SK-N-SH (cell line): ENCODE measurements around the gene C19orf18.

Experiments used
- ELF1 ChIP-seq: IDR thresholded peaks from 2 replicates; pipeline ENCODE4 v1.4.0; 2012
- EP300 ChIP-seq, 2 experiments: IDR thresholded peaks; 2 replicates each; pipeline versions ENCODE4 v1.4.0 to v1.6.1; 2012; ENCODE audit warnings: borderline replicate concordance in 1 of 2, low read depth in 1 of 2, low read length in 1 of 2
- MEF2A ChIP-seq: IDR thresholded peaks from 2 replicates; pipeline ENCODE4 v1.4.0; 2012; ENCODE audit warnings: low read depth, borderline replicate concordance
- NRF1 ChIP-seq: IDR thresholded peaks from 2 replicates; pipeline ENCODE4 v1.6.1; 2012; ENCODE audit warnings: low read depth, mild to moderate bottlenecking, low read length
- RAD21 ChIP-seq: IDR thresholded peaks from 2 replicates; pipeline ENCODE4 v1.6.1; 2012; ENCODE audit warnings: mild to moderate bottlenecking, low read length
- RCOR1 ChIP-seq: fragments of 150-350 bp; IDR thresholded peaks from 2 replicates; pipeline ENCODE4 v1.6.1; 2017; ENCODE audit warnings: antibody characterized with exemption, low read length
- RFX5 ChIP-seq: IDR thresholded peaks from 2 replicates; pipeline ENCODE4 v1.6.1; 2012; ENCODE audit warnings: mild to moderate bottlenecking, improper control_type of control experiment, low read length
- SIN3A ChIP-seq: IDR thresholded peaks from 2 replicates; pipeline ENCODE4 v1.6.1; 2012; ENCODE audit warnings: low read depth, mild to moderate bottlenecking, low read length, moderate library complexity, borderline replicate concordance
- SMC3 ChIP-seq: IDR thresholded peaks from 2 replicates; pipeline ENCODE4 v1.6.1; 2012; ENCODE audit warnings: low read depth, low read length, improper control_type of control experiment
- TAF1 ChIP-seq: IDR thresholded peaks from 2 replicates; pipeline ENCODE4 v1.6.1; 2012; ENCODE audit warnings: low read depth, mild to moderate bottlenecking, low read length, moderate library complexity, borderline replicate concordance
- TF ChIP-seq, protein P1 (sequence below): fragments of 200-600 bp; sonication (generic); IDR thresholded peaks from 2 replicates; pipeline ENCODE4 v1.6.1; 2017; ENCODE audit warnings: antibody characterized with exemption, mild to moderate bottlenecking, moderate library complexity
- TF ChIP-seq, protein P2 (sequence below): IDR thresholded peaks from 2 replicates; pipeline ENCODE4; 2012
- TF ChIP-seq, protein P3 (sequence below): IDR thresholded peaks from 2 replicates; pipeline ENCODE4 v1.6.1; 2012; ENCODE audit warnings: mild to moderate bottlenecking, low read depth, low read length, moderate library complexity
- TF ChIP-seq, protein P4 (sequence below): IDR thresholded peaks from 2 replicates; pipeline ENCODE4 v1.4.0; 2012; ENCODE audit warnings: low read depth

DNA sequence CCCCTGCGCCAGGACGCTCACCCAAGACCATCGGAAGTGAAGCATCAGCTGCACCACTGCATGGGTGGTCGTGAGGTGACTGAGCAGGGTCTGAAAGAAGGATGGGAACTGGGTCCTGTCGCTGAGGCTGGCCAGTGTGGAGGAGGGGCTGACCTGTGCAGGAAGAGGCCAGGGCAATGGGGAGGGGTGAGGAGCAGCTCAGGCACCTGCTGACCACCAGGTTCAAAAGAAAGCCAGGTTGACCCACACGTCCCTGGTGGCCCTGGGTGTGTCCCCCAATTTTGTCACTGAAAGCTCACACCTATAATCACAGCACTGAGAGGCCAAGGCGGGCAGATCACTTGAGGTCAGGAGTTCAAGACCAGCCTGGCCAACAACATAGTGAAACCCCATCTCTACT is 45.8 kb upstream of the C19orf18 start:
- TF ChIP-seq, protein P1, sequence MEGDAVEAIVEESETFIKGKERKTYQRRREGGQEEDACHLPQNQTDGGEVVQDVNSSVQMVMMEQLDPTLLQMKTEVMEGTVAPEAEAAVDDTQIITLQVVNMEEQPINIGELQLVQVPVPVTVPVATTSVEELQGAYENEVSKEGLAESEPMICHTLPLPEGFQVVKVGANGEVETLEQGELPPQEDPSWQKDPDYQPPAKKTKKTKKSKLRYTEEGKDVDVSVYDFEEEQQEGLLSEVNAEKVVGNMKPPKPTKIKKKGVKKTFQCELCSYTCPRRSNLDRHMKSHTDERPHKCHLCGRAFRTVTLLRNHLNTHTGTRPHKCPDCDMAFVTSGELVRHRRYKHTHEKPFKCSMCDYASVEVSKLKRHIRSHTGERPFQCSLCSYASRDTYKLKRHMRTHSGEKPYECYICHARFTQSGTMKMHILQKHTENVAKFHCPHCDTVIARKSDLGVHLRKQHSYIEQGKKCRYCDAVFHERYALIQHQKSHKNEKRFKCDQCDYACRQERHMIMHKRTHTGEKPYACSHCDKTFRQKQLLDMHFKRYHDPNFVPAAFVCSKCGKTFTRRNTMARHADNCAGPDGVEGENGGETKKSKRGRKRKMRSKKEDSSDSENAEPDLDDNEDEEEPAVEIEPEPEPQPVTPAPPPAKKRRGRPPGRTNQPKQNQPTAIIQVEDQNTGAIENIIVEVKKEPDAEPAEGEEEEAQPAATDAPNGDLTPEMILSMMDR: no peak
- no peak for TF ChIP-seq RAD21
- no peak for TF ChIP-seq NRF1
- TF ChIP-seq RCOR1: no peak
- TF ChIP-seq, protein P2, sequence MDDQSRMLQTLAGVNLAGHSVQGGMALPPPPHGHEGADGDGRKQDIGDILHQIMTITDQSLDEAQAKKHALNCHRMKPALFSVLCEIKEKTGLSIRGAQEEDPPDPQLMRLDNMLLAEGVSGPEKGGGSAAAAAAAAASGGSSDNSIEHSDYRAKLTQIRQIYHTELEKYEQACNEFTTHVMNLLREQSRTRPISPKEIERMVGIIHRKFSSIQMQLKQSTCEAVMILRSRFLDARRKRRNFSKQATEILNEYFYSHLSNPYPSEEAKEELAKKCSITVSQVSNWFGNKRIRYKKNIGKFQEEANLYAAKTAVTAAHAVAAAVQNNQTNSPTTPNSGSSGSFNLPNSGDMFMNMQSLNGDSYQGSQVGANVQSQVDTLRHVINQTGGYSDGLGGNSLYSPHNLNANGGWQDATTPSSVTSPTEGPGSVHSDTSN: no peak
- no peak for TF ChIP-seq MEF2A
- no peak for TF ChIP-seq EP300 (IDR thresholded peaks at IDR 0.05; ENCODE audit: borderline replicate concordance in 1 of 2, low read depth in 1 of 2, low read length in 1 of 2)
- TF ChIP-seq, protein P3, sequence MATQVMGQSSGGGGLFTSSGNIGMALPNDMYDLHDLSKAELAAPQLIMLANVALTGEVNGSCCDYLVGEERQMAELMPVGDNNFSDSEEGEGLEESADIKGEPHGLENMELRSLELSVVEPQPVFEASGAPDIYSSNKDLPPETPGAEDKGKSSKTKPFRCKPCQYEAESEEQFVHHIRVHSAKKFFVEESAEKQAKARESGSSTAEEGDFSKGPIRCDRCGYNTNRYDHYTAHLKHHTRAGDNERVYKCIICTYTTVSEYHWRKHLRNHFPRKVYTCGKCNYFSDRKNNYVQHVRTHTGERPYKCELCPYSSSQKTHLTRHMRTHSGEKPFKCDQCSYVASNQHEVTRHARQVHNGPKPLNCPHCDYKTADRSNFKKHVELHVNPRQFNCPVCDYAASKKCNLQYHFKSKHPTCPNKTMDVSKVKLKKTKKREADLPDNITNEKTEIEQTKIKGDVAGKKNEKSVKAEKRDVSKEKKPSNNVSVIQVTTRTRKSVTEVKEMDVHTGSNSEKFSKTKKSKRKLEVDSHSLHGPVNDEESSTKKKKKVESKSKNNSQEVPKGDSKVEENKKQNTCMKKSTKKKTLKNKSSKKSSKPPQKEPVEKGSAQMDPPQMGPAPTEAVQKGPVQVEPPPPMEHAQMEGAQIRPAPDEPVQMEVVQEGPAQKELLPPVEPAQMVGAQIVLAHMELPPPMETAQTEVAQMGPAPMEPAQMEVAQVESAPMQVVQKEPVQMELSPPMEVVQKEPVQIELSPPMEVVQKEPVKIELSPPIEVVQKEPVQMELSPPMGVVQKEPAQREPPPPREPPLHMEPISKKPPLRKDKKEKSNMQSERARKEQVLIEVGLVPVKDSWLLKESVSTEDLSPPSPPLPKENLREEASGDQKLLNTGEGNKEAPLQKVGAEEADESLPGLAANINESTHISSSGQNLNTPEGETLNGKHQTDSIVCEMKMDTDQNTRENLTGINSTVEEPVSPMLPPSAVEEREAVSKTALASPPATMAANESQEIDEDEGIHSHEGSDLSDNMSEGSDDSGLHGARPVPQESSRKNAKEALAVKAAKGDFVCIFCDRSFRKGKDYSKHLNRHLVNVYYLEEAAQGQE: no peak
- no peak for TF ChIP-seq TAF1
- no peak for TF ChIP-seq SIN3A
- no peak for TF ChIP-seq ELF1
- TF ChIP-seq, protein P4, sequence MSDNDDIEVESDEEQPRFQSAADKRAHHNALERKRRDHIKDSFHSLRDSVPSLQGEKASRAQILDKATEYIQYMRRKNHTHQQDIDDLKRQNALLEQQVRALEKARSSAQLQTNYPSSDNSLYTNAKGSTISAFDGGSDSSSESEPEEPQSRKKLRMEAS: no peak
- no peak for TF ChIP-seq SMC3
- no peak for TF ChIP-seq RFX5
